ENCODE results near the gene BAIAP3.
A peak's percentile ranks its signal among the peaks of the same experiment; 100 is the strongest.

The BAIAP3 gene

GRCh38 chr16:1381612-1382406 lies 48.4 kb downstream of the BAIAP3 start:
- Mint-ChIP-seq H3K27ac (peak overlapping the region in 1 of 2 donors; percentile 29), H3K4me3 (no peak overlapping the region), H3K36me3 (ENCODE audit: insufficient read depth) (peaks cover 50% of the 10 kb centered on the region), H3K27me3 (no peaks in the 10 kb centered on the region), H3K4me1 (ENCODE audit: low read depth in 2 of 2) (peaks cover 15 to 17% of the 10 kb centered on the region in 2 donors), H3K9me3 (no peaks in the 10 kb centered on the region)
- ATAC-seq (replicated peaks), result no peak
- no peak for DNase-seq

GRCh38 chr16:1383556-1383955 lies 50.1 kb downstream of the BAIAP3 start:
- H3K4me3 Mint-ChIP-seq, result no peak overlapping the region
- DNase-seq (no peak), ATAC-seq (replicated peaks) (no peak)
- H3K27ac Mint-ChIP-seq, result no peak overlapping the region
- H3K4me1 Mint-ChIP-seq (ENCODE audit: low read depth in 2 of 2), result peaks cover 9 to 16% of the 10 kb centered on the region in 2 donors
- H3K36me3 Mint-ChIP-seq (ENCODE audit: insufficient read depth), result peaks cover 42% of the 10 kb centered on the region
- H3K27me3 Mint-ChIP-seq, result no peaks in the 10 kb centered on the region
- H3K9me3 Mint-ChIP-seq, result no peaks in the 10 kb centered on the region

GRCh38 chr16:1385232-1385631 lies 51.8 kb downstream of the BAIAP3 start:
- H3K9me3 Mint-ChIP-seq, result no peaks in the 10 kb centered on the region
- DNase-seq, result no peak
- H3K36me3 Mint-ChIP-seq (ENCODE audit: insufficient read depth), result peaks cover 43% of the 10 kb centered on the region
- peaks cover under 1 to 7% of the 10 kb centered on the region in 2 donors for H3K4me1 Mint-ChIP-seq (ENCODE audit: low read depth in 2 of 2)
- H3K27ac Mint-ChIP-seq, result no peak overlapping the region
- no peaks in the 10 kb centered on the region for H3K27me3 Mint-ChIP-seq
- no peak for ATAC-seq (replicated peaks)
- H3K4me3 Mint-ChIP-seq, result no peak overlapping the region

GRCh38 chr16:1387331-1387730 lies 53.9 kb downstream of the BAIAP3 start:
- Mint-ChIP-seq H3K27ac (no peak overlapping the region), H3K36me3 (ENCODE audit: insufficient read depth) (peaks cover 36% of the 10 kb centered on the region), H3K4me1 (ENCODE audit: low read depth in 2 of 2) (peaks cover 0 to 4% of the 10 kb centered on the region in 2 donors), H3K9me3 (no peaks in the 10 kb centered on the region), H3K4me3 (no peak overlapping the region), H3K27me3 (no peaks in the 10 kb centered on the region)
- no peak for DNase-seq
- ATAC-seq (replicated peaks), result no peak

- H3K27me3 Mint-ChIP-seq, result no peaks in the 10 kb centered on the region
- DNase-seq, result no peak
- no peak overlapping the region for H3K27ac Mint-ChIP-seq
- H3K4me1 Mint-ChIP-seq (ENCODE audit: low read depth in 2 of 2), result peaks cover 0 to 4% of the 10 kb centered on the region in 2 donors
- no peak overlapping the region for H3K4me3 Mint-ChIP-seq
- peaks cover 37% of the 10 kb centered on the region for H3K36me3 Mint-ChIP-seq (ENCODE audit: insufficient read depth)
- ATAC-seq (replicated peaks), result no peak
- no peaks in the 10 kb centered on the region for H3K9me3 Mint-ChIP-seq
These were observed 56.3 kb downstream of the BAIAP3 start for GRCh38 chr16:1389762-1390161.

GRCh38 chr16:1390239-1390779 lies 56.9 kb downstream of the BAIAP3 start:
- Mint-ChIP-seq H3K27me3 (no peaks in the 10 kb centered on the region), H3K36me3 (ENCODE audit: insufficient read depth) (peaks cover 35% of the 10 kb centered on the region), H3K9me3 (no peaks in the 10 kb centered on the region), H3K4me1 (ENCODE audit: low read depth in 2 of 2) (peaks cover 0 to 3% of the 10 kb centered on the region in 2 donors), H3K27ac (no peak overlapping the region), H3K4me3 (no peak overlapping the region)
- no peak for ATAC-seq (replicated peaks)
- DNase-seq, result no peak

- no peaks in the 10 kb centered on the region for H3K4me1 Mint-ChIP-seq (ENCODE audit: low read depth in 2 of 2)
- no peak for DNase-seq
These were observed 59.4 kb downstream of the BAIAP3 start for GRCh38 chr16:1392826-1393225.

GRCh38 chr16:1393613-1394176 lies 60.2 kb downstream of the BAIAP3 start:
- Mint-ChIP-seq H3K4me1 (ENCODE audit: low read depth in 2 of 2) (no peaks in the 10 kb centered on the region), H3K36me3 (ENCODE audit: insufficient read depth) (peaks cover 49% of the 10 kb centered on the region), H3K27me3 (no peaks in the 10 kb centered on the region), H3K9me3 (no peaks in the 10 kb centered on the region), H3K27ac (no peak overlapping the region), H3K4me3 (no peak overlapping the region)
- DNase-seq (no peak), ATAC-seq (replicated peaks) (no peak)

More at GRCh38 chr16:1392826-1393225, 59.4 kb downstream of the BAIAP3 start:
- Mint-ChIP-seq H3K9me3 (no peaks in the 10 kb centered on the region), H3K27ac (peak overlapping the region; percentile 44 to 46), H3K27me3 (no peaks in the 10 kb centered on the region), H3K36me3 (ENCODE audit: insufficient read depth) (peaks cover 44% of the 10 kb centered on the region), H3K4me3 (no peak overlapping the region)
- ATAC-seq (replicated peaks), result no peak

- Mint-ChIP-seq H3K27me3 (no peaks in the 10 kb centered on the region), H3K27ac (no peak overlapping the region), H3K36me3 (ENCODE audit: insufficient read depth) (peaks cover 46% of the 10 kb centered on the region), H3K4me3 (no peak overlapping the region), H3K9me3 (no peaks in the 10 kb centered on the region), H3K4me1 (ENCODE audit: low read depth in 2 of 2) (no peaks in the 10 kb centered on the region)
- DNase-seq (no peak), ATAC-seq (replicated peaks) (no peak)
These were observed 61.0 kb downstream of the BAIAP3 start for GRCh38 chr16:1394367-1394951.

- ATAC-seq (replicated peaks), result no peak
- Mint-ChIP-seq H3K4me3 (no peak overlapping the region), H3K27me3 (no peaks in the 10 kb centered on the region), H3K4me1 (ENCODE audit: low read depth in 2 of 2) (no peaks in the 10 kb centered on the region), H3K36me3 (ENCODE audit: insufficient read depth) (peaks cover 43% of the 10 kb centered on the region), H3K9me3 (no peaks in the 10 kb centered on the region), H3K27ac (no peak overlapping the region)
- no peak for DNase-seq
These were observed 62.1 kb downstream of the BAIAP3 start for GRCh38 chr16:1395444-1396031.

GRCh38 chr16:1397779-1398178 lies 64.3 kb downstream of the BAIAP3 start:
- no peak for DNase-seq
- H3K4me1 Mint-ChIP-seq (ENCODE audit: low read depth in 2 of 2), result peaks cover 3 to 7% of the 10 kb centered on the region in 2 donors
- peaks cover 53% of the 10 kb centered on the region for H3K36me3 Mint-ChIP-seq (ENCODE audit: insufficient read depth)
- no peak for ATAC-seq (replicated peaks)
- H3K27me3 Mint-ChIP-seq, result no peaks in the 10 kb centered on the region
- no peak overlapping the region for H3K4me3 Mint-ChIP-seq
- H3K27ac Mint-ChIP-seq, result no peak overlapping the region
- no peaks in the 10 kb centered on the region for H3K9me3 Mint-ChIP-seq

- Mint-ChIP-seq H3K4me3 (no peak overlapping the region), H3K36me3 (ENCODE audit: insufficient read depth) (peaks cover 55% of the 10 kb centered on the region), H3K9me3 (no peaks in the 10 kb centered on the region), H3K4me1 (ENCODE audit: low read depth in 2 of 2) (peaks cover 3 to 7% of the 10 kb centered on the region in 2 donors), H3K27me3 (no peaks in the 10 kb centered on the region), H3K27ac (no peak overlapping the region)
- DNase-seq, result no peak
- no peak for ATAC-seq (replicated peaks)
These were observed 64.9 kb downstream of the BAIAP3 start for GRCh38 chr16:1398351-1398750.
